GM12878 (cell line): ENCODE data around the gene SPATA16. TPM values are rescaled to one million over a fixed set of nuclear protein-coding genes. Genes with fewer than 3 reads are reported as not detected.

ENCODE experiments used
- ATAC-seq: fragments of 200-7000 bp; cut with Tn5 transposase; 3 replicates; pipeline ENCODE4 v1.9.1; 2020; ENCODE audit warnings: mild to moderate bottlenecking, moderate library complexity
- BruUV-seq: library from RNA; stranded (reverse); fragments of 400-500 nt; replicated peaks from 2 replicates; lab custom pipeline; 2021; lab: Mats Ljungman, UMichigan
- CTCF ChIA-PET: fragments of 300-600 bp; sonication (Branson Sonifier 250); formaldehyde crosslinking; extraction: SDS; loops from one replicate; lab custom pipeline; 2021; ENCODE audit warnings: inconsistent platforms; lab: Yijun Ruan, JAX
- POLR2A ChIA-PET: fragments of 350-600 bp; formaldehyde crosslinking; extraction: SDS; loops from one replicate; lab custom pipeline; 2021; ENCODE audit warnings: inconsistent platforms; lab: Charles Lee
- RAD21 ChIA-PET: fragments of 300-600 bp; sonication (Branson Sonifier 250); formaldehyde crosslinking; loops from one replicate; lab custom pipeline; 2023; ENCODE audit warnings: antibody characterized with exemption; ENCODE audit not compliant: unreplicated experiment; lab: Charles Lee
- SMC1A ChIA-PET: fragments of 300-600 bp; sonication (Branson Sonifier 250); formaldehyde crosslinking; loops from one replicate; lab custom pipeline; 2023; ENCODE audit not compliant: unreplicated experiment, uncharacterized antibody; lab: Charles Lee
- DNase-seq: peaks from one replicate; pipeline ENCODE4 v3.0.0-alpha.2; 2011; ENCODE audit warnings: low read depth, low spot score
- FAIRE-seq: peaks from 3 replicates; lab custom pipeline; 2011; peaks lifted over from hg19 to GRCh38; lab: Jason Lieb, UNC
- H2AFZ ChIP-seq: 2 replicates; pipeline ENCODE4 v1.6.0; 2011; ENCODE audit warnings: low read depth, low read length, control low read depth; ENCODE audit not compliant: control insufficient read depth
- H3K27ac ChIP-seq: 2 replicates; pipeline ENCODE4 v1.5.1; 2011; ENCODE audit warnings: control low read depth; ENCODE audit not compliant: control insufficient read depth, insufficient read depth
- H3K27me3 ChIP-seq, 2 experiments: replicated peaks in 1 of 2; 2 replicates each; pipeline versions ENCODE4 v1.6.0 to v1.6.1; 2011; ENCODE audit warnings: low read length in 1 of 2; ENCODE audit not compliant: control insufficient read depth in 2 of 2, insufficient read depth in 2 of 2
- H3K36me3 ChIP-seq, 2 experiments: 2 replicates each; pipeline ENCODE4 v1.5.1; 2011; ENCODE audit warnings: low read length in 1 of 2; ENCODE audit not compliant: control insufficient read depth in 2 of 2, insufficient read depth in 2 of 2
- H3K4me1 ChIP-seq: 2 replicates; pipeline ENCODE4 v1.6.1; 2011; ENCODE audit warnings: mild to moderate bottlenecking, low read length, moderate library complexity, mixed read lengths; ENCODE audit not compliant: control insufficient read depth, insufficient read depth
- H3K4me2 ChIP-seq: 2 replicates; pipeline ENCODE4 v1.6.0; 2011; ENCODE audit warnings: control low read depth; ENCODE audit not compliant: control insufficient read depth, insufficient read depth
- H3K4me3 ChIP-seq: fragments of 200-600 bp; sonication (generic); 2 replicates; pipeline ENCODE4 v1.5.1; 2016
- H3K79me2 ChIP-seq: 2 replicates; pipeline ENCODE4 v1.6.0; 2011; ENCODE audit warnings: low read length; ENCODE audit not compliant: control insufficient read depth, insufficient read depth
- H3K9ac ChIP-seq: 2 replicates; pipeline ENCODE4 v1.8.0; 2011; ENCODE audit warnings: low read length, control low read depth, mixed read lengths; ENCODE audit not compliant: control insufficient read depth, insufficient read depth
- H3K9me3 ChIP-seq: replicated peaks from 3 replicates; pipeline ENCODE4 v1.5.1; 2011; ENCODE audit warnings: mild to moderate bottlenecking, low read length; ENCODE audit not compliant: control insufficient read depth, insufficient read depth
- H4K20me1 ChIP-seq: 2 replicates; pipeline ENCODE4 v1.6.0; 2011; ENCODE audit not compliant: control insufficient read depth, insufficient read depth
- CBX3 ChIP-seq: fragments of 200-600 bp; sonication (generic); IDR thresholded peaks from 2 replicates; pipeline ENCODE4 v1.6.1; 2016; ENCODE audit warnings: low read depth, borderline replicate concordance
- CHD1 ChIP-seq: IDR thresholded peaks from 2 replicates; pipeline ENCODE4 v1.6.1; 2012; ENCODE audit warnings: low read depth, low read length, improper control_type of control experiment
- HDAC2 ChIP-seq: fragments of 200-600 bp; sonication (generic); IDR thresholded peaks from 2 replicates; pipeline ENCODE4 v1.6.1; 2017
- IKZF2 ChIP-seq, 2 experiments: fragments of 450-650 bp; IDR thresholded peaks; 2 replicates each; pipeline ENCODE4 v1.6.1; 2017; ENCODE audit warnings: mild to moderate bottlenecking in 2 of 2, moderate library complexity in 2 of 2
- MEF2B ChIP-seq: fragments of 450-650 bp; IDR thresholded peaks from 2 replicates; pipeline ENCODE4 v1.6.1; 2018; ENCODE audit warnings: mild to moderate bottlenecking, moderate library complexity; ENCODE audit not compliant: partially characterized antibody, poor library complexity, severe bottlenecking
- MLLT1 ChIP-seq: fragments of 450-650 bp; IDR thresholded peaks from 2 replicates; pipeline ENCODE4 v1.6.1; 2016; ENCODE audit warnings: mild to moderate bottlenecking
- MYB ChIP-seq: fragments of 150-350 bp; IDR thresholded peaks from 2 replicates; pipeline ENCODE4 v1.6.1; 2014; ENCODE audit warnings: mild to moderate bottlenecking, low read depth, low read length, borderline replicate concordance
- SMAD5 ChIP-seq: IDR thresholded peaks from 2 replicates; pipeline ENCODE4 v1.6.1; 2016; ENCODE audit warnings: antibody characterized with exemption, low read depth
- SPI1 ChIP-seq: IDR thresholded peaks from 2 replicates; pipeline ENCODE4 v1.6.1; 2011; ENCODE audit warnings: low read depth, mild to moderate bottlenecking, low read length, moderate library complexity, borderline replicate concordance; ENCODE audit not compliant: insufficient read depth
- ZNF622 ChIP-seq: fragments of 450-650 bp; IDR thresholded peaks from 2 replicates; pipeline ENCODE4 v1.6.1; 2017; ENCODE audit warnings: mild to moderate bottlenecking, inconsistent platforms
- WGBS: methylation state at CpG from one replicate; pipeline ENCODE4 v1.1.6; 2016; ENCODE audit warnings: low lambda C conversion rate; ENCODE audit not compliant: insufficient replicate concordance, insufficient coverage; ENCODE audit errors: missing lambda C conversion rate; 5-methylcytosine and 5-hydroxymethylcytosine counted together
- in situ Hi-C: fragments of 300-500 bp; cut with MboI; formaldehyde crosslinking; loops from 9 replicates; pipeline ENCODE4 v1.14.3; 2018; ENCODE audit warnings: mixed read lengths
- intact Hi-C: fragments of 100-400 bp; cut with micrococcal nuclease; formaldehyde crosslinking; loops from one replicate; pipeline ENCODE4 v1.14.2; 2022; ENCODE audit not compliant: unreplicated experiment
- polyA plus RNA-seq, 11 experiments: library from polyadenylated mRNA; depleted of rRNA in 4 of 11; unstranded in 6 of 11; stranded (reverse) in 5 of 11; fragments of >200 nt; fragmentation: Nextera tagmentation in 4 of 11; fragmentation: Illumina TruSeq in 1 of 11; extraction: Ambion mirVana in 4 of 11; extraction: Trizol in 1 of 11; gene quantifications; 1 replicate in 1 of 11; 2 replicates in 10 of 11; pipeline versions ENCODE4 v1.2.1 to v1.2.3, GENCODE V29; 2011 to 2016; ENCODE audit warnings: inconsistent platforms in 2 of 11, missing spikeins in 2 of 11, low read depth in 1 of 11
- total RNA-seq, 4 experiments: library from RNA; depleted of rRNA in 3 of 4; stranded (reverse); fragments of >200 nt in 3 of 4; fragmentation: Illumina TruSeq in 1 of 4; extraction: Trizol in 1 of 4; gene quantifications; 2 replicates each; pipeline versions ENCODE4 v1.2.1 to v1.2.3, GENCODE V29; 2013 to 2021
- TF ChIP-seq, protein P1 (sequence below): IDR thresholded peaks from 2 replicates; pipeline ENCODE4 v1.6.1; 2011; ENCODE audit warnings: low read depth, mild to moderate bottlenecking, low read length, moderate library complexity, borderline replicate concordance; ENCODE audit errors: extremely low read depth
- TF ChIP-seq, protein P2 (sequence below): fragments of 450-650 bp; IDR thresholded peaks from 2 replicates; pipeline ENCODE4 v1.6.1; 2017; ENCODE audit warnings: antibody characterized with exemption, mild to moderate bottlenecking, moderate library complexity

SPATA16 gene
- total and polyA plus RNA-seq, 10 of the 15 experiments (the other 5 are each of a cell fraction or from before 2014, with no cell fraction given) = 0.04 TPM; not detected in 9

DNA sequence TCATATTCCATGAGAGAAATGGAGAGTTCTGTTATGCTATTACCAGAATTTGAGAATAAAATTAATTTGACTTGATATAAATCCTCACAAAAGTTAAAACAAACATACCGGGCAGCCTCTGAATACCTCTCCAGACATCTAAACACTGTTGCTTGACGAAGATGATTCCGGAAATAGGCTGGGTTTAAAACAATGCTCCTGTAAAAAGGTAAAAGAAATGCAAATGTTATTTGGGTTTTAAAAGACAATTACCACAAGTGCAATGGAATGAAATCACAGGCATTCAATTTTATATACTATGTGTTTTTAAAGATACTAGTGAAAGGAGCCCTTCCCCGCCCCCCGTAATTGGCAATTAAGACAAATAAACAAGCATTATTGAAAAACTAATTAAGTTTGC is 121.7 kb downstream of the SPATA16 start:
- no peak overlapping the region for H3K4me2 ChIP-seq
- ChIA-PET POLR2A (interaction anchor here (0.7 kb wide), 1 partner anchor 15 kb away, joined by 3 read pairs; no protein-coding TSS in a partner anchor), RAD21 (no interaction called here), CTCF (no interaction called here), SMC1A (no interaction called here)
- TF ChIP-seq IKZF2 (IDR thresholded peaks at IDR 0.05) (no peak), CBX3 (no peak), CHD1 (no peak)
- no TSS peak for BruUV-seq
- intact Hi-C loops = no loop called here
- DNase-seq (no peak), ATAC-seq (no peak), FAIRE-seq (no peak)
- in situ Hi-C loops = no loop called here
- H3K9me3 ChIP-seq = no peaks in the 10 kb centered on the region
- no peaks in the 10 kb centered on the region for H3K27me3 ChIP-seq
- H3K4me1 ChIP-seq = no peaks in the 10 kb centered on the region
- H3K9ac ChIP-seq = no peak overlapping the region
- H3K4me3 ChIP-seq = no peak overlapping the region
- H3K79me2 ChIP-seq = no peaks in the 10 kb centered on the region
- no peaks in the 10 kb centered on the region for H3K36me3 ChIP-seq
- H4K20me1 ChIP-seq = no peaks in the 10 kb centered on the region
- no peak overlapping the region for H2AFZ ChIP-seq
- 32% methylated on average over 5 of the region's 5 CpGs for WGBS
- no peak overlapping the region for H3K27ac ChIP-seq

DNA sequence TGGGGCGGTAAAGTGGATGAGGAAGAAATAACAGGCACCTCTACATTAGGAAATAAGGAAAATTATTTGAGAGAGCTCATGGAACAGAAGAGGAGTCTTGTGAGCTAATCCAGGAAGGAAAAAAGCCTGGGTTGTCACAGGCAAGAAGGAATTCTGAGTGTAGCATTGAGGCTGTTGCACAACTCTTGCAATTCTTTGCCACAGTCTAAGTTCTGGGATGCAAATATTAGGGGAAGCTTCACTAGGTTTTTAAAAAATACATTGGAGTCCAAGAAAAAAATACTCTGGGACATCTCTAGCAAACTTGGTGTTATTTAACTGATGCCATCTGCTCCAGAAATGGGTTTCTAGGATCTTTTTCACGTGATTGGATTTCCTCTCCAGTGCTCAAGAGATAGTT is 122.3 kb downstream of the SPATA16 start:
- Histone ChIP-seq H2AFZ (no peak overlapping the region), H3K27ac (no peak overlapping the region), H3K36me3 (no peaks in the 10 kb centered on the region), H3K4me2 (no peak overlapping the region), H3K9ac (no peak overlapping the region), H3K27me3 (no peaks in the 10 kb centered on the region), H4K20me1 (no peaks in the 10 kb centered on the region), H3K4me3 (no peak overlapping the region), H3K9me3 (no peaks in the 10 kb centered on the region), H3K4me1 (no peaks in the 10 kb centered on the region), H3K79me2 (no peaks in the 10 kb centered on the region)
- ATAC-seq (no peak), DNase-seq (no peak), FAIRE-seq (no peak)
- ChIA-PET CTCF (no interaction called here), POLR2A (no interaction called here), SMC1A (no interaction called here), RAD21 (no interaction called here)
- in situ Hi-C loops (no loop called here), intact Hi-C loops (no loop called here)
- BruUV-seq = no TSS peak
- 26% methylated on average over 2 of the region's 2 CpGs for WGBS
- TF ChIP-seq SMAD5 = no peak
- no peak for TF ChIP-seq MLLT1
- TF ChIP-seq, protein P1, sequence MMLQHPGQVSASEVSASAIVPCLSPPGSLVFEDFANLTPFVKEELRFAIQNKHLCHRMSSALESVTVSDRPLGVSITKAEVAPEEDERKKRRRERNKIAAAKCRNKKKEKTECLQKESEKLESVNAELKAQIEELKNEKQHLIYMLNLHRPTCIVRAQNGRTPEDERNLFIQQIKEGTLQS = no peak
- TF ChIP-seq, protein P2, sequence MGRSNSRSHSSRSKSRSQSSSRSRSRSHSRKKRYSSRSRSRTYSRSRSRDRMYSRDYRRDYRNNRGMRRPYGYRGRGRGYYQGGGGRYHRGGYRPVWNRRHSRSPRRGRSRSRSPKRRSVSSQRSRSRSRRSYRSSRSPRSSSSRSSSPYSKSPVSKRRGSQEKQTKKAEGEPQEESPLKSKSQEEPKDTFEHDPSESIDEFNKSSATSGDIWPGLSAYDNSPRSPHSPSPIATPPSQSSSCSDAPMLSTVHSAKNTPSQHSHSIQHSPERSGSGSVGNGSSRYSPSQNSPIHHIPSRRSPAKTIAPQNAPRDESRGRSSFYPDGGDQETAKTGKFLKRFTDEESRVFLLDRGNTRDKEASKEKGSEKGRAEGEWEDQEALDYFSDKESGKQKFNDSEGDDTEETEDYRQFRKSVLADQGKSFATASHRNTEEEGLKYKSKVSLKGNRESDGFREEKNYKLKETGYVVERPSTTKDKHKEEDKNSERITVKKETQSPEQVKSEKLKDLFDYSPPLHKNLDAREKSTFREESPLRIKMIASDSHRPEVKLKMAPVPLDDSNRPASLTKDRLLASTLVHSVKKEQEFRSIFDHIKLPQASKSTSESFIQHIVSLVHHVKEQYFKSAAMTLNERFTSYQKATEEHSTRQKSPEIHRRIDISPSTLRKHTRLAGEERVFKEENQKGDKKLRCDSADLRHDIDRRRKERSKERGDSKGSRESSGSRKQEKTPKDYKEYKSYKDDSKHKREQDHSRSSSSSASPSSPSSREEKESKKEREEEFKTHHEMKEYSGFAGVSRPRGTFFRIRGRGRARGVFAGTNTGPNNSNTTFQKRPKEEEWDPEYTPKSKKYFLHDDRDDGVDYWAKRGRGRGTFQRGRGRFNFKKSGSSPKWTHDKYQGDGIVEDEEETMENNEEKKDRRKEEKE = no peak
- no peak for TF ChIP-seq MYB
- no peak for TF ChIP-seq SPI1
- no peak for TF ChIP-seq HDAC2
- no peak for TF ChIP-seq ZNF622
- TF ChIP-seq MEF2B = no peak
